AG04450 (cell line): ENCODE data around the gene ITGAE. TPM values are rescaled to one million over a fixed set of nuclear protein-coding genes. Genes with fewer than 3 reads are reported as not detected.
A peak's percentile ranks its signal among the peaks of the same experiment; 100 is the strongest.

ENCODE experiments used
- CTCF ChIA-PET: fragments of 300-600, 350-600 bp; formaldehyde crosslinking; extraction: SDS; loops from one replicate; lab custom pipeline; 2022; ENCODE audit warnings: antibody characterized with exemption, inconsistent platforms; lab: Charles Lee
- POLR2A ChIA-PET: fragments of 350-600 bp; formaldehyde crosslinking; extraction: SDS; loops from one replicate; lab custom pipeline; 2021; ENCODE audit warnings: antibody characterized with exemption, inconsistent platforms; lab: Yijun Ruan, JAX
- DNase-seq: peaks from one replicate; pipeline ENCODE4 v3.0.0-alpha.2; 2011; ENCODE audit warnings: low read depth, low spot score
- H3K27ac ChIP-seq: one replicate; pipeline ENCODE4 v1.5.1; 2012; ENCODE audit warnings: low read depth, low read length, control low read depth
- H3K27me3 ChIP-seq: one replicate; pipeline ENCODE4 v1.6.0; 2012; ENCODE audit warnings: low read length; ENCODE audit not compliant: control insufficient read depth, insufficient read depth
- H3K4me3 ChIP-seq: 2 replicates; pipeline ENCODE4 v1.5.1; 2011; ENCODE audit warnings: mild to moderate bottlenecking, low read depth, low read length, control low read depth
- H3K9me3 ChIP-seq: 2 replicates; pipeline ENCODE4 v1.5.1; 2012; ENCODE audit warnings: low read length; ENCODE audit not compliant: control insufficient read depth, insufficient read depth
- CTCF ChIP-seq: IDR thresholded peaks from 2 replicates; pipeline ENCODE4 v1.5.1; 2011; ENCODE audit warnings: low read depth, low read length, control low read depth, inconsistent platforms
- polyA plus RNA-seq: library from polyadenylated mRNA; depleted of rRNA; stranded (reverse); fragments of >200 nt; gene quantifications from 2 replicates; pipeline ENCODE4 v1.2.3, GENCODE V29; 2011

The ITGAE gene
- polyA plus RNA-seq, 1 experiment, result 98.1 TPM

- Histone ChIP-seq H3K27ac (no peak overlapping the region), H3K9me3 (no peaks in the 10 kb centered on the region; the same call in 1 of the 2 replicates), H3K4me3 (peak overlapping the region; percentile 94), H3K27me3 (no peaks in the 10 kb centered on the region)
- POLR2A ChIA-PET, result interaction anchor here (2.4 kb wide), 1 partner anchor 56 kb away, joined by 14 read pairs; the partner anchor contains the start of genes EMC6 and TAX1BP3
- DNase-seq, result no peak
- CTCF ChIA-PET, result interaction anchor here (0.6 to 2.0 kb wide), 2 partner anchors 42 to 284 kb away, joined by 5 to 15 read pairs; no protein-coding TSS in a partner anchor
- TF ChIP-seq CTCF, result no peak
These were observed 76.5 kb downstream of the ITGAE start for GRCh38 chr17:3724378-3725077.

GRCh38 chr17:3723556-3724377 is 77.2 kb downstream of the ITGAE start, which contains the start of gene HASPIN:
Gene HASPIN (plus strand): TSS chr17:3723903. CDS start chr17:3723936, 33 bp downstream.
- peak; percentile 62 for DNase-seq
- ChIA-PET CTCF (interaction anchor here (0.6 to 2.2 kb wide), 7 partner anchors 9 to 1309 kb away, joined by 3 to 18 read pairs (median 7); partner anchors contain the start of genes NCBP3 and P2RX5), POLR2A (interaction anchor here (1.0 to 2.4 kb wide), 3 partner anchors 27 to 171 kb away, joined by 3 to 14 read pairs (median 3); partner anchors contain the start of genes EMC6, P2RX5 and TAX1BP3)
- H3K27me3 ChIP-seq, result no peaks in the 10 kb centered on the region
- peak; percentile 34 for TF ChIP-seq CTCF
- peak within 1 kb of the TSS; percentile 57 for H3K27ac ChIP-seq
- H3K9me3 ChIP-seq, result no peaks in the 10 kb centered on the region; the same call in 1 of the 2 replicates
- peak within 1 kb of the TSS; percentile 94 for H3K4me3 ChIP-seq

- POLR2A ChIA-PET, result interaction anchor here (0.8 to 2.4 kb wide), 4 partner anchors 27 to 172 kb away, joined by 3 to 14 read pairs (median 3); partner anchors contain the start of genes EMC6, P2RX5 and TAX1BP3
These were observed 77.8 kb downstream of the ITGAE start for GRCh38 chr17:3723188-3723555.

GRCh38 chr17:3722716-3723115 is 78.3 kb downstream of the ITGAE start:
- no peak for TF ChIP-seq CTCF
- Histone ChIP-seq H3K27ac (peak overlapping the region; percentile 57), H3K9me3 (no peaks in the 10 kb centered on the region; the same call in 1 of the 2 replicates), H3K4me3 (peak overlapping the region; percentile 94), H3K27me3 (no peaks in the 10 kb centered on the region)
- ChIA-PET CTCF (interaction anchor here (1.1 to 2.2 kb wide), 6 partner anchors 10 to 123 kb away, joined by 3 to 18 read pairs (median 6); partner anchors contain the start of genes NCBP3 and P2RX5), POLR2A (interaction anchor here (0.6 to 2.4 kb wide), 6 partner anchors 26 to 419 kb away, joined by 3 to 14 read pairs (median 4); partner anchors contain the start of genes EMC6, P2RX5 and TAX1BP3)
- DNase-seq, result no peak

More at GRCh38 chr17:3723188-3723555, 77.8 kb downstream of the ITGAE start:
- no peak for DNase-seq
- H3K27ac ChIP-seq, result peak overlapping the region; percentile 57
- H3K9me3 ChIP-seq, result no peaks in the 10 kb centered on the region; the same call in 1 of the 2 replicates
- H3K4me3 ChIP-seq, result peak overlapping the region; percentile 94
- TF ChIP-seq CTCF, result no peak
- no peaks in the 10 kb centered on the region for H3K27me3 ChIP-seq
- CTCF ChIA-PET, result interaction anchor here (0.6 to 2.2 kb wide), 7 partner anchors 10 to 1308 kb away, joined by 3 to 18 read pairs (median 7); partner anchors contain the start of genes NCBP3 and P2RX5
